ENCODE results near the gene CDC42EP2. TPM values are rescaled to one million over a fixed set of nuclear protein-coding genes. Genes with fewer than 3 reads are reported as not detected.

Gene CDC42EP2
- total and polyA plus RNA-seq, 2 of the 13 experiments (the other 11 are each of a cell fraction or from before 2014, with no cell fraction given), result 2.3 to 7.1 TPM

DNA sequence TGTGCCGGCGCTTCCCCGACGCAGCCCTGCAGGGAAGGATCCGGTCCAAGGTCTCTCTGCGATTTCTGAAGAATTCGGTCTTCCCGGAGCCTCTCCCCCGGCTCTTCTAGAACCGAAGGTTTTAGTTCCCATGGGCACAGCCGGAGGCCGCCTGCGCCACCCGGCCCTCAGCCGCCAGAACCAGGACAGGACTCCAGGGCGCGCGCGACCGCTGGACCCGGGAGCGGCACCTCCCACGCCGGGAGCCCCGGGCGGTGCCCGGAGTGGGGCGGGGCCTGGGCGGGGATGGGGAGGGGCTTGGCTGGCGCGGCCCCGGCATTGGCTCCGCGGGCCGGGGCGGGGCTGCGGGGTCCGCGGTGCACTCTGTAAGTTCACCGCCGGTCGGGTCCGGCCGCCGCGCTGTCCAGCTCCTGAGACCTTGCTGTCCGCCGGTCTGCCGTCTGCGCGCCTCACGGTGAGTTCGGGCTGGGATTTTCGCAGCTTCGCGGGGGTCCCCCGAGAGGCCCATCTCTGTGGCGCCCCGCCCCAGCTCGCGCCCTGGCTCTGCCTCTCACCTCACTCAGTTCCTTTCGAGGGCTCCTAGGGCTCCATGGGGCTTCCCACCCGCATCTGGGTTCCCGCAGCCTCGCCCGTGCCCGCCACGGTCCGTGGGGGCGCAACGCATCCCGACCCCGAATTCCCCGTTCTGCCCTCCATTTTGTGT, at the start of gene CDC42EP2 (continued):
- TF ChIP-seq, protein P1, sequence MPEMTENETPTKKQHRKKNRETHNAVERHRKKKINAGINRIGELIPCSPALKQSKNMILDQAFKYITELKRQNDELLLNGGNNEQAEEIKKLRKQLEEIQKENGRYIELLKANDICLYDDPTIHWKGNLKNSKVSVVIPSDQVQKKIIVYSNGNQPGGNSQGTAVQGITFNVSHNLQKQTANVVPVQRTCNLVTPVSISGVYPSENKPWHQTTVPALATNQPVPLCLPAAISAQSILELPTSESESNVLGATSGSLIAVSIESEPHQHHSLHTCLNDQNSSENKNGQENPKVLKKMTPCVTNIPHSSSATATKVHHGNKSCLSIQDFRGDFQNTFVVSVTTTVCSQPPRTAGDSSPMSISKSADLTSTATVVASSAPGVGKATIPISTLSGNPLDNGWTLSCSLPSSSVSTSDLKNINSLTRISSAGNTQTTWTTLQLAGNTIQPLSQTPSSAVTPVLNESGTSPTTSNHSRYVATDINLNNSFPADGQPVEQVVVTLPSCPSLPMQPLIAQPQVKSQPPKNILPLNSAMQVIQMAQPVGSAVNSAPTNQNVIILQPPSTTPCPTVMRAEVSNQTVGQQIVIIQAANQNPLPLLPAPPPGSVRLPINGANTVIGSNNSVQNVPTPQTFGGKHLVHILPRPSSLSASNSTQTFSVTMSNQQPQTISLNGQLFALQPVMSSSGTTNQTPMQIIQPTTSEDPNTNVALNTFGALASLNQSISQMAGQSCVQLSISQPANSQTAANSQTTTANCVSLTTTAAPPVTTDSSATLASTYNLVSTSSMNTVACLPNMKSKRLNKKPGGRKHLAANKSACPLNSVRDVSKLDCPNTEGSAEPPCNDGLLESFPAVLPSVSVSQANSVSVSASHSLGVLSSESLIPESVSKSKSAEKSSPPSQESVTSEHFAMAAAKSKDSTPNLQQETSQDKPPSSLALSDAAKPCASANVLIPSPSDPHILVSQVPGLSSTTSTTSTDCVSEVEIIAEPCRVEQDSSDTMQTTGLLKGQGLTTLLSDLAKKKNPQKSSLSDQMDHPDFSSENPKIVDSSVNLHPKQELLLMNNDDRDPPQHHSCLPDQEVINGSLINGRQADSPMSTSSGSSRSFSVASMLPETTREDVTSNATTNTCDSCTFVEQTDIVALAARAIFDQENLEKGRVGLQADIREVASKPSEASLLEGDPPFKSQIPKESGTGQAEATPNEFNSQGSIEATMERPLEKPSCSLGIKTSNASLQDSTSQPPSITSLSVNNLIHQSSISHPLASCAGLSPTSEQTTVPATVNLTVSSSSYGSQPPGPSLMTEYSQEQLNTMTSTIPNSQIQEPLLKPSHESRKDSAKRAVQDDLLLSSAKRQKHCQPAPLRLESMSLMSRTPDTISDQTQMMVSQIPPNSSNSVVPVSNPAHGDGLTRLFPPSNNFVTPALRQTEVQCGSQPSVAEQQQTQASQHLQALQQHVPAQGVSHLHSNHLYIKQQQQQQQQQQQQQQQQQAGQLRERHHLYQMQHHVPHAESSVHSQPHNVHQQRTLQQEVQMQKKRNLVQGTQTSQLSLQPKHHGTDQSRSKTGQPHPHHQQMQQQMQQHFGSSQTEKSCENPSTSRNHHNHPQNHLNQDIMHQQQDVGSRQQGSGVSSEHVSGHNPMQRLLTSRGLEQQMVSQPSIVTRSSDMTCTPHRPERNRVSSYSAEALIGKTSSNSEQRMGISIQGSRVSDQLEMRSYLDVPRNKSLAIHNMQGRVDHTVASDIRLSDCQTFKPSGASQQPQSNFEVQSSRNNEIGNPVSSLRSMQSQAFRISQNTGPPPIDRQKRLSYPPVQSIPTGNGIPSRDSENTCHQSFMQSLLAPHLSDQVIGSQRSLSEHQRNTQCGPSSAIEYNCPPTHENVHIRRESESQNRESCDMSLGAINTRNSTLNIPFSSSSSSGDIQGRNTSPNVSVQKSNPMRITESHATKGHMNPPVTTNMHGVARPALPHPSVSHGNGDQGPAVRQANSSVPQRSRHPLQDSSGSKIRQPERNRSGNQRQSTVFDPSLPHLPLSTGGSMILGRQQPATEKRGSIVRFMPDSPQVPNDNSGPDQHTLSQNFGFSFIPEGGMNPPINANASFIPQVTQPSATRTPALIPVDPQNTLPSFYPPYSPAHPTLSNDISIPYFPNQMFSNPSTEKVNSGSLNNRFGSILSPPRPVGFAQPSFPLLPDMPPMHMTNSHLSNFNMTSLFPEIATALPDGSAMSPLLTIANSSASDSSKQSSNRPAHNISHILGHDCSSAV (CRISPR knock-in tag; IDR thresholded peaks at IDR 0.05; ENCODE audit: borderline replicate concordance), result no peak
- TF ChIP-seq, protein P2, sequence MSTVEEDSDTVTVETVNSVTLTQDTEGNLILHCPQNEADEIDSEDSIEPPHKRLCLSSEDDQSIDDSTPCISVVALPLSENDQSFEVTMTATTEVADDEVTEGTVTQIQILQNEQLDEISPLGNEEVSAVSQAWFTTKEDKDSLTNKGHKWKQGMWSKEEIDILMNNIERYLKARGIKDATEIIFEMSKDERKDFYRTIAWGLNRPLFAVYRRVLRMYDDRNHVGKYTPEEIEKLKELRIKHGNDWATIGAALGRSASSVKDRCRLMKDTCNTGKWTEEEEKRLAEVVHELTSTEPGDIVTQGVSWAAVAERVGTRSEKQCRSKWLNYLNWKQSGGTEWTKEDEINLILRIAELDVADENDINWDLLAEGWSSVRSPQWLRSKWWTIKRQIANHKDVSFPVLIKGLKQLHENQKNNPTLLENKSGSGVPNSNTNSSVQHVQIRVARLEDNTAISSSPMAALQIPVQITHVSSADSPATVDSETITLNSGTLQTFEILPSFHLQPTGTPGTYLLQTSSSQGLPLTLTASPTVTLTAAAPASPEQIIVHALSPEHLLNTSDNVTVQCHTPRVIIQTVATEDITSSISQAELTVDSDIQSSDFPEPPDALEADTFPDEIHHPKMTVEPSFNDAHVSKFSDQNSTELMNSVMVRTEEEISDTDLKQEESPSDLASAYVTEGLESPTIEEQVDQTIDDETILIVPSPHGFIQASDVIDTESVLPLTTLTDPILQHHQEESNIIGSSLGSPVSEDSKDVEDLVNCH (CRISPR knock-in tag; IDR thresholded peaks at IDR 0.05), result no peak
- no peak for TF ChIP-seq ZSCAN22 (CRISPR knock-in tag; IDR thresholded peaks at IDR 0.05)
- TF ChIP-seq, protein P3, sequence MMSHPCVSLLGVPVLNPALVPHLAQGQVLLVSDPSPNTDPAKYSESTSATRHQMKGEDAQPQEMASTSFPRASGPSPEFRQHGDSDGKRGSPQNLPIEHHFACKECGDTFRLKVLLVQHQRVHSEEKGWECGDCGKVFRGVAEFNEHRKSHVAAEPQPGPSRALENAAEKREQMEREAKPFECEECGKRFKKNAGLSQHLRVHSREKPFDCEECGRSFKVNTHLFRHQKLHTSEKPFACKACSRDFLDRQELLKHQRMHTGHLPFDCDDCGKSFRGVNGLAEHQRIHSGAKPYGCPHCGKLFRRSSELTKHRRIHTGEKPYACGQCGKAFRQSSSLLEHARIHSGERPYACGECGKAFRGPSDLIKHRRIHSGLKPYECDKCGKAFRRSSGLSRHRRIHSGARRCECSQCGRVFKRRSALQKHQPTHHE (CRISPR knock-in tag; IDR thresholded peaks at IDR 0.05; ENCODE audit: borderline replicate concordance), result no peak; the same call in 1 of the 2 replicates
- no peak for TF ChIP-seq ZSCAN25 (CRISPR knock-in tag; IDR thresholded peaks at IDR 0.05)
- no peak for TF ChIP-seq ZNF772 (CRISPR knock-in tag; IDR thresholded peaks at IDR 0.05)
- no peak for TF ChIP-seq ZNF557 (CRISPR knock-in tag; IDR thresholded peaks at IDR 0.05)
- TF ChIP-seq ZBTB1 (CRISPR knock-in tag; IDR thresholded peaks at IDR 0.05; ENCODE audit: borderline replicate concordance), result no peak
- no peak for TF ChIP-seq ZNF724P (CRISPR knock-in tag; IDR thresholded peaks at IDR 0.05; ENCODE audit: borderline replicate concordance)
- no peak for TF ChIP-seq ZNF768 (CRISPR knock-in tag; IDR thresholded peaks at IDR 0.05)
- TF ChIP-seq, protein P4, sequence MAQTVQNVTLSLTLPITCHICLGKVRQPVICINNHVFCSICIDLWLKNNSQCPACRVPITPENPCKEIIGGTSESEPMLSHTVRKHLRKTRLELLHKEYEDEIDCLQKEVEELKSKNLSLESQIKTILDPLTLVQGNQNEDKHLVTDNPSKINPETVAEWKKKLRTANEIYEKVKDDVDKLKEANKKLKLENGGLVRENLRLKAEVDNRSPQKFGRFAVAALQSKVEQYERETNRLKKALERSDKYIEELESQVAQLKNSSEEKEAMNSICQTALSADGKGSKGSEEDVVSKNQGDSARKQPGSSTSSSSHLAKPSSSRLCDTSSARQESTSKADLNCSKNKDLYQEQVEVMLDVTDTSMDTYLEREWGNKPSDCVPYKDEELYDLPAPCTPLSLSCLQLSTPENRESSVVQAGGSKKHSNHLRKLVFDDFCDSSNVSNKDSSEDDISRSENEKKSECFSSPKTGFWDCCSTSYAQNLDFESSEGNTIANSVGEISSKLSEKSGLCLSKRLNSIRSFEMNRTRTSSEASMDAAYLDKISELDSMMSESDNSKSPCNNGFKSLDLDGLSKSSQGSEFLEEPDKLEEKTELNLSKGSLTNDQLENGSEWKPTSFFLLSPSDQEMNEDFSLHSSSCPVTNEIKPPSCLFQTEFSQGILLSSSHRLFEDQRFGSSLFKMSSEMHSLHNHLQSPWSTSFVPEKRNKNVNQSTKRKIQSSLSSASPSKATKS (CRISPR knock-in tag; IDR thresholded peaks at IDR 0.05), result no peak
- no peak for TF ChIP-seq MTA1 (CRISPR knock-in tag; IDR thresholded peaks at IDR 0.05; ENCODE audit: borderline replicate concordance)
- no peak for TF ChIP-seq ZNF367 (CRISPR knock-in tag; IDR thresholded peaks at IDR 0.05; ENCODE audit: borderline replicate concordance)
